GM18526 (cell line): ENCODE results near the gene HSH2D.

Experiments
- POLR2A ChIP-seq: IDR thresholded peaks from 3 replicates; pipeline ENCODE4 v1.6.1; 2011; ENCODE audit not compliant: insufficient read length; ENCODE audit errors: extremely low read depth

HSH2D gene

GRCh38 chr19:16197622-16198369, 54.3 kb downstream of the HSH2D start, which contains the start of gene AP1M1:
AP1M1 (plus strand) TSS chr19:16197911; CDS start chr19:16198027, 116 bp downstream.
- TF ChIP-seq POLR2A = peak; percentile 84

GRCh38 chr19:16198370-16198651, 54.8 kb downstream of the HSH2D start:
- TF ChIP-seq POLR2A = no peak

DNA sequence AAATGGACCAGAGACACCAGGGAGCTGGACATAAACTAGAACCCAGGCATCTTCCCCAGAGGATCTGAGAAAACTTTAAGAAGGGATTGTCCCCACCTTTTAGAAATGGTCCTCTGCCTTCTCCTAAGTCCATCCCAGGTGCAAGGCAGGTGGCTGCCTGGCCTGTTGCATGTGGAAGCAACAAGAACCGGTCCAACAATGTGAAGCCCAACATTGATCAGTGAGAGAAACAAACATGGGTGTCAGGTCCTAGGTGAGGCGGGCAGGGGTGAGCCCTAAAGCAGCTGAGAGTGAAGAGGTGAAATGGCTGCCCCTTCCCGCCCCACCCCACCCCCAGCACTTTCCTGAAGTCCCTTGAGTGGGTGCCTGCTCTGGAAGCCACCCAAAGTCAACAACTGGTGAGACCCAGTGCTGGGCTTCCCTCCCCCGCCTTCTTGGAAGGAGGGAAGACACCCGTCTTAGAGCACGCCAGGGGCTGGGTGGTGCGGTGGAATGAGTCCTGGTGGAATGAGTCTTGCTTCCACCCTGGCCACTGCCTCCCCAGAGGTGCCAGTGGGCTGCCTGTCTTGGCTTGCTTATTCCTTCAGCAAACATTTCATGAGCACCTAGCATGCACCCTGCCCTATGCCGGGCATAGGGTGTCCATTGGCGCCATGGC, 55.9 kb downstream of the HSH2D start:
- no peak for TF ChIP-seq POLR2A

DNA sequence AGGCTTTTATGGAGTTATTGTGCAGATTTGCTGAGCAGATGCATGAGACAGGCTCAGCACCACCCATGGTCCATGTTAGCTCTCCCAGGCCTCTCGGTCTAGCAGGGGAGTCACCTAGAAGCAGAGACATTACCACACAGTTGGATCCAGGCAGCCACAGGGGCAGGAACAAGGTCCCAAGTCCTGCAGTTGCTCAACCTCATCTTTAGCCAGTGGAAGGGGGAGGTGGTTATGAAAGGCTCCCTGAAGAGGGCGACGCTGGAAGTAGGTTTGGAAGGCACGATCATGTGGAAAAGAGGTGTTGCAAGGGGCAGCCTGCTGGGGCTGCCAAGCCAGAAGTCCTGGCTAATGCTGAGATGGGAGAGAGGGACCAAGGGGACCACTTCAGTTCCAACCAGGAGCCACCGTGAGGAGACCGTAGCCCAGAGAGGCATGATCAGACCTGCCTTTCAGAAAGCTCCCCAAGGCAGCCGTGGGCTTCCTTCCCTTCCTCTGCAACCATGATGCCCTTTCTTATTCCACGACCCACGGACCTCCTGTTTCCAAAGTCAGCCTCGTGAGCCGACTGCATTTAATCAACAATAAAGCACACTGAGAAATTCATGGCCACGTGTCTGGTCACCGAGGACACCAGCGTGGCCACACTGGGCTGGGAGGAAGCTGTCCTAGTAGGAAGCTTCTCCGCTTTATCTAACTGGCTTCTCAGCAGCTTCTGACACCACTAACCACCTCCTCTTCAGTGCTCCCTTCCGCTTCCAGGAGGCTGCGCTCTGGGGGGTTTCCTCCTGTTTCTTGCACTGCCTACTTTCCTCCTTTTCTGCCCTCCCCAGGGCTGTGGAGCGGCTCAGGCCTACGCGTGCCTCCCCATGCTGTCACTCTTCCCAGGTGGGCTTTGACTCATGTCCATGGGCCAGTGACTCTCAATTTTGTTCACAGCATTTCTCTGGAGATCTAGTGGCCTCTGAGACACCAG, 56.8 kb downstream of the HSH2D start:
- no peak for TF ChIP-seq POLR2A

DNA sequence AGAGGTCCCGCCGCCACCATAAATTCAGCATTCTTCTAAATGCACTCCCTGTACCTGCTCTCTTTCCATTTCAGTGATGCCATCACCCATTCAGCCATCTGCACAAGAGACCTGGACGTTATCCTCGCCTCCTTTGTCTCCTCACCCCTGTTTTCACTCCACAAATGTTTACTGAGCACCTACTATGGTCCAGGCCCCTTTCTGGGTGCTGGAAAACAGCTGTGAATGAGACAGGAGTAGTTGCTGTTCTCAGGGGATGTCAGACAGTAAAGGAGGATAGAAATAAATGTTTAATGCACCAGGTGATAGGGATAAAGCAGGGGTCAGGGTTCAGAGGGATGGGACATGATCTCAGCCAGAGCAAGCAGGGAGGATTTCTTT, 57.5 kb downstream of the HSH2D start:
- TF ChIP-seq POLR2A = no peak

- no peak for TF ChIP-seq POLR2A
Measured at GRCh38 chr19:16202320-16203255, 59.1 kb downstream of the HSH2D start.

- no peak for TF ChIP-seq POLR2A
Measured at GRCh38 chr19:16203256-16204004, 59.9 kb downstream of the HSH2D start.

GRCh38 chr19:16204005-16204294, 60.5 kb downstream of the HSH2D start:
- no peak for TF ChIP-seq POLR2A

GRCh38 chr19:16205205-16206045, 61.9 kb downstream of the HSH2D start:
- no peak for TF ChIP-seq POLR2A

- TF ChIP-seq POLR2A = no peak
Measured at GRCh38 chr19:16206046-16206605, 62.6 kb downstream of the HSH2D start.

DNA sequence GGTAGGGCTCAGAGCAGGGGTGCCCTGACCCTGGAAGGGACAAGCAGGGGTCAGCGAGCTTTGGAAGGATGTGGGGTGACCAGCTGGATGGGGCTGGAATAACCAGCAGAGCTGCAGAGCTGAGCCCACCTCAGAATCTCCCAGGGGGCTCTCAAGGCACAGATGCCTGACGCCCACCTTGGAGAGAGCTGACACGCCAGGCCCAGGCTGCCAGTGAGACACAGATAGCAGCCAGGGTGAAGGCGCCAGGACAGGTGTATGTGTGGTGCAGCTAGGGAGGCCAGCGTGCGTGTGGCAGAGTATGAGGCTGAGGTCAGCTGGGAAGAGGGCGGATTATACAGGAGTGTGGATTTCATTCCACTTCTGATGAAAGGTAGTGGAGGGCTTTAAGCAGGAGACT, 63.2 kb downstream of the HSH2D start:
- no peak for TF ChIP-seq POLR2A

DNA sequence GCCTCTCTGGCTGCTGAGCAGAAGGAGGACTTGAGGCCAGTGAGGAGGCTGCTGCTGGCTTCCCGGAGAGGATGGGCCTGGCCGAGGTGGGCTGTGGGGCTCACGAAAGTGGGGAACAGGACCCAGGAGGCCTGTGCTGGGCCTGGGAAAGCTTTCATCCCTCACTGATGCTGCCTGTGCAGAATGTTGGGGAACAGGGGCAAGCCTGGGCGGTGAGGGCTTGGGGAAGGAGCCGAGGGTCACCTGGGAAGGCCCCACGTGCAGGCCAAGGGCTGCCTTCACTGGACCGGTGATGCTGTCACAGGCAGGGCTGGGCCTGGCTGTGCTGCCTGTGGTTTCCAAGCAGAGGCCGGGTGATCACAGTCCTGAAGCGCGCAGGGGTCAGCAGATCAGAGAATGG, 63.6 kb downstream of the HSH2D start:
- no peak for TF ChIP-seq POLR2A

DNA sequence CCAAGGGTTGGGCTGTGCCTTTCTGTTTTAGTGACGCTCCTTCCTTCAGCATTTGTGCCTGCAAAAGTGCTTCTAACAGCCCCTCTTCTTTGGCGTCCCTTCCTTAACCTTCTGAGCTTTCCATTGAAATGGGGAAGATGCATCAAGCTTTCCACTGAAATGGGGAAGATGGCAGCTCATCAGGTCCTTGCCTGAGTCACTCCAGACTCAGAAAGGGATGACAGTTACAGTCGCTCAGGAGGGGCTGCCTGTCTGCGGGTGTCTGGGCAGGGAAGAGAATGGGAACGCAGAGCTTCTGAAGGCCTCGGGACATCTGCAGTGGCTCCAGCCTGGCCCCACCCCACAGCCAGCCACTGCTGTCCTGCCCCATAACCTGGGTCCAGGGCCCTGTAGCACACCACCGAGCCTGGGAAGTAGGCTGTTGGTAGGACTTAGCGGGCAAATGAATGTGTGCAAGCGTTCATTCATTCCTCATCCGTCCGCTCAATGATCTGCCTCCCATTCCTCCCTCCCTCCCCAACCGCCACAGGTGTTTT, 64.1 kb downstream of the HSH2D start:
- no peak for TF ChIP-seq POLR2A
